Right lobe of liver (tissue), 4 donors: ENCODE results near the gene GPATCH4.

Experiments used
- CTCF ChIP-seq, 4 donors: fragments of 200-600 bp in 3 of 4; fragments of 450-650 bp in 1 of 4; IDR thresholded peaks; one replicate each; pipeline versions ENCODE4 v1.5.1 to v1.8.0; 2016 to 2022; ENCODE audit warnings: antibody characterized with exemption in 4 of 4, mild to moderate bottlenecking in 2 of 4
- POLR2A ChIP-seq: fragments of 450-650 bp; IDR thresholded peaks from one replicate; pipeline ENCODE4 v1.6.1; 2017; ENCODE audit warnings: antibody characterized with exemption, mild to moderate bottlenecking
- donor health status: DM: no; HTN: no; CAD: no.
- donor health status: DM: no; HTN: no; CAD: no.
- donor health status: DM: no; HTN: yes; CAD: no.

GRCh38 chr1:156640842-156641706 lies 39.8 kb upstream of the GPATCH4 start:
- TF ChIP-seq CTCF (IDR thresholded peaks at IDR 0.05) (no peak), POLR2A (no peak)
